HG03060 (cell line): ENCODE data around the gene CD84.
"Not testable (repeated sequence)": the region's sequence is repeated elsewhere in the genome, so short reads cannot be mapped to it uniquely, and the experiment has no call there.

Experiments used
- ATAC-seq: cut with Tn5 transposase; IDR thresholded peaks from one replicate; pipeline ENCODE4 v1.9.1; 2021; ENCODE audit warnings: low read depth, moderate number of reproducible peaks; ENCODE audit not compliant: unreplicated experiment

CD84 gene

GRCh38 chr1:160576390-160576789 lies 2.9 kb downstream of the CD84 start:
- no peak for ATAC-seq

- no peak for ATAC-seq
Measured at GRCh38 chr1:160575112-160575664, 4.1 kb downstream of the CD84 start.

GRCh38 chr1:160570840-160571239 lies 8.5 kb downstream of the CD84 start:
- no peak for ATAC-seq

GRCh38 chr1:160569806-160570205 lies 9.5 kb downstream of the CD84 start:
- no peak for ATAC-seq

GRCh38 chr1:160567858-160568682 lies 11.2 kb downstream of the CD84 start:
- no peak for ATAC-seq

- no peak for ATAC-seq
Measured at GRCh38 chr1:160567341-160567740, 12.0 kb downstream of the CD84 start.

DNA sequence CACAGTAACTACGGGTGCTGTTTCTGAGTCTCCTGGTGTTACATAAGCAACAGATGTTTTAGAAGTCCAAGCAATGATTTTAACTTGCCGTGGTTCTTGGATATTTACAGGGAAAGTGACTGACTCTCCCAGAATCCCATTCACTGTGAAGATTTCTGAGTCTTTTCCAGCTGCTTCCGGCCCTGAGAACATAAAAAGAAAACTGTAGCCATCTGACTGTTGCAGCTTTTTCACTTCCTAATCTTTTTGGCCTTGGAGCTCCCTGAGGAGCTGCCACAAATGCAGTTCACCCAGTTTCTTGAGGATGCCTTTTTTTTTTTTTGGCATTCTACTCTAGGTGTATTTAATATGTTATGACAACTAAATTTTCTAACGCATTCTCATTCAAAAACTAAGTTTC lies 13.7 kb downstream of the CD84 start:
- ATAC-seq = no peak

GRCh38 chr1:160563230-160563629 lies 16.1 kb downstream of the CD84 start:
- not testable (repeated sequence) for ATAC-seq

DNA sequence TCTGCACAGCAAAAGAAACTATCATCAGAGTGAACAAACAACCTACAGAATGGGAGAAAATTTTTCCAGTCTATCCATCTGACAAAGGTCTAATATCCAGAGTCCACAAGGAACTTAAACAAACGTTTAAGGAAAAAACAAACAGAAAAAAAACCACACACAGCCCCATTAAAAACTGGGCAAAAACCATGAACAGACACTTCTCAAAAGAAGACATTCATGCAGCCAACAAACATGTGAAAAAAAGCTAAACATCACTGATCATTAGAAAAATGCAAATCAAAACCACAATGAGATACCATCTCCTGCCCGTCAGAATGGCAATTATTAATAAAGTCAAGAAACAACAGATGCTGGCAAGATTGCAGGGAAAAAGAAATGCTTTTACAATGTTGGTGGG lies 16.6 kb downstream of the CD84 start:
- ATAC-seq = not testable (repeated sequence)

DNA sequence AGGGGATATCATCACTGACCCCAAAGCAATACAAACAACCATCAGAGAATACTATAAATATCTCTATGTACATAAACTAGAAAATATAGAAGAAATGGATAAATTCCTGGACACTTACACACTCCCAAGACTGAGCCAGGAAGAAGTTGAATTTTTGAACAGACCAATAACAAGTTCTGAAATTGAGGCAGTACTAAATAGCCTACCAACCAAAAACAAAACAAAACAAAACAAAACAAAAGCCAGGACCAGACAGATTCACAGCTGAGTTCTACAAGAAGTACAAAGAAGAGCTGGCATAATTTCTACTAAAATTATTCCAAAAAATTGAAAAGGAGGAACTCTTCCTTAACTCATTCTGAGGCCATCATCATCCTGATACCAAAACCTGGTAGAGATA lies 18.5 kb downstream of the CD84 start:
- ATAC-seq = no peak

- no peak for ATAC-seq
Measured at GRCh38 chr1:160560045-160560705, 19.1 kb downstream of the CD84 start.

- not testable (repeated sequence) for ATAC-seq
Measured at GRCh38 chr1:160559437-160559836, 19.9 kb downstream of the CD84 start.

DNA sequence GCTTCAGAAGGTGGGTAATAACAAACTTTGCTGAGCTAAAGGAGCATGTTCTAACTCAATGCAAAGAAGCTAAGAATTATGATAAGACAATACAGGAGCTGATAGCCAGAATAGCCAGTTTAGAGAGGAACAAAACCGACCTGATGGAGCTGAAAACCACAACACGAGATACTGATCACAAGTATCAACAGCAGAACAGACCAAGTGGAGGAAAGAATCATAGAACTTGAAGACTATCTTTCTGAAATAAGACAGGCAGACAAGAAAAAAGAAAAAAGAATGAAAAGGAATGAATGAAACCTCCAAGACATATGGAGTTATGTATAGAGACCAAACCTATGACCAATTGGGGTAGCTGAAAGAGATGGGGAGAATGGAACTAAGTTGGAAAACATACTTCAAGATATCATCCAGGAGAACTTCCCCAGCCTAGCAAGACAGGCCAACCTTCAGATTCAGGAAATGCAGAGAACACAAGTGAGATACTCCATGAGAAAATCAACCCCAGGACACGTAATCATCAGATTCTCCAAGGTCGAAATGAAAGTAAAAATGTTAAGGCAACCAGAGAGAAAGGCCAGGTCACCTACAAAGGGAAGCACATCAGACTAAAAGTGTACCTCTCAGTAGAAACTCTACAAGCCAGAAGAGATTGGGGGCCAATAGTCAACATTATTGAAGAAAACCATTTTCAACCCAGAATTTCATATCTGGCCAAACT lies 20.5 kb downstream of the CD84 start:
- ATAC-seq = no peak

DNA sequence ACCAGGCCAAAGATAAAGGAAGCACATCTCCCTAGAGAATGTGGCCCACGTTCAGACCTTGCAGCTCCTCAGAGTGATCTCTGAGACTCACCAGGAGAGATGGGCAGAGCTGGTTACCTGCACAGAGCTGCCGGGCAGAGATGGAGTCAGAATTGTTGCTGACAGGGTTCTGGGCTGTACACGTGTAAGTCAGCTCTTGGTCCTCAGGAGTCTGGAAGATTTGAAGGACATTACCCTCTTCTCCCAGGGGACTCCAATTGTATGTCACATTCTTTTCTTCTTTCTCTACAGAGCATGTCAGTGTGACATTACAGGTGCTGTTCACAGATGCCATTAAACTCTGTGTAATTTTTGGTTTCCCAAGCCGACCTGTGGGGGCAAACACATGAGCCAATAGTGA lies 25.5 kb downstream of the CD84 start:
- ATAC-seq = no peak

DNA sequence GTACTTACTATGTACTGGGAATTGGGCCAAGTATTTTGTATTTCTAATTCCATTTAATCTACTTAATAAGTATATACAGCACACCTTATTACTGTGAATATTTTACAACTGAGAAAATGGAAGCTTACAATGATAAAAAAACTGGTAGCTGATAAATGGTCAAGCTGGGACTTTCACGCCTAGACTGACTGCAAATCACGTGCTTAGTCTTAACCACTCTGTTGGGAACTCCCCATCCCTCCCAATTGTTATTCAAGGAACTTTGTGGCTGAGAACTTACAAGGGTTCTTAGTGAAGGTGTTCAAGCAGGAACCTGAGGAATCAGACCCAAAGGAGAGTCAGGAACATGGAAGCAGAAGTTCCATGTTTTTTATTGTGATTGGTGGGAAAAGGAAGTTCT lies 26.9 kb downstream of the CD84 start:
- ATAC-seq = no peak

- no peak for ATAC-seq
Measured at GRCh38 chr1:160550572-160551034, 28.7 kb downstream of the CD84 start.

DNA sequence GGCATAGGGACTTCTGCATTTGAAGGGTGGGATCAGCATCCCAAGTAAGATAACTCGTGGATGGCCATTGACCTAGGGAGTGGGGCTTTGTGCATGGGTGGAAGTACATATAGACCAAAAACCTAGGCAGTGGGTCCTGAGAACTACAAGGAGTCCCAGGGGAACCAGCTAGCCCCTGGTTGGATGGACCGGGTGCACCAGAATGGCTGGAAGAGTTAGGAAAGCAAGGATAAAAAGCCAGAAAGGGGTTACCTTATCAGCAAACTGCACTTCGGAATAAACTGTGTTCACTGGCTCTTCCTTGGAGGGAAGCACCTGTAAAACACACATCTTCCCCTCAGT lies 29.7 kb downstream of the CD84 start:
- ATAC-seq = no peak

- ATAC-seq = no peak
Measured at GRCh38 chr1:160548960-160549664, 30.2 kb downstream of the CD84 start.

GRCh38 chr1:160548183-160548582 lies 31.1 kb downstream of the CD84 start:
- peak; percentile 45 for ATAC-seq

DNA sequence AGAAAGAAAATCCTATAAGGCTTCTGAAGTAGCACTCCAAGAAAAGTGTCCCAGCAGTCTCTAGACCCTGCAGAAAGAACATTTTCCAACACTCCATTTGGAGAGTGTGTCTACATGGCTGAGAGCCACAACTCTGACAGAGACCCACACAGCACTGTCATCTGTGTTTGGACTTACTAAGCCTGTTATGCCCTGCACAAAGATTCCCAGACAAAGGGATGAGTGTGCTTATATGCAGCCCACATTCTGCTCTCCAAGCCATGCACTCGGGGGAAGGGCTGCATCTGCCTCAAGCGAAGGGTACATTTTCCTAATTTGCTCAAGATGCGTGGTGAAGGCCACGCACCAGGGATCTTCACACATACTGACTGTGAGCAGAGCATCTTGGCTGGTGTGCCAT lies 31.9 kb downstream of the CD84 start:
- no peak for ATAC-seq

GRCh38 chr1:160546942-160547341 lies 32.4 kb downstream of the CD84 start:
- ATAC-seq = no peak
